HG03520 (cell line): ENCODE results near the gene UTS2R.

Experiments
- ATAC-seq: cut with Tn5 transposase; IDR thresholded peaks from one replicate; pipeline ENCODE4 v1.9.1; 2021; ENCODE audit warnings: mild to moderate bottlenecking, moderate library complexity; ENCODE audit not compliant: unreplicated experiment

UTS2R gene

GRCh38 chr17:82371333-82372248, at the start of gene UTS2R:
UTS2R (plus strand) TSS chr17:82371765; CDS start chr17:82374325, 2,560 bp downstream.
- no peak for ATAC-seq

GRCh38 chr17:82321947-82322466, 49.6 kb upstream of the UTS2R start:
- ATAC-seq: no peak

- ATAC-seq: no peak
Observed at GRCh38 chr17:82322526-82323453, 48.8 kb upstream of the UTS2R start.

GRCh38 chr17:82323514-82324234, 47.9 kb upstream of the UTS2R start:
- no peak for ATAC-seq

GRCh38 chr17:82324566-82325285, 46.8 kb upstream of the UTS2R start:
- ATAC-seq: no peak

- ATAC-seq: no peak
Observed at GRCh38 chr17:82325286-82326180, 46.0 kb upstream of the UTS2R start.

- ATAC-seq: no peak
Observed at GRCh38 chr17:82327289-82327688, 44.3 kb upstream of the UTS2R start.

GRCh38 chr17:82327757-82328140, 43.8 kb upstream of the UTS2R start:
- ATAC-seq: no peak

GRCh38 chr17:82328141-82328993, 43.2 kb upstream of the UTS2R start:
- no peak for ATAC-seq

- ATAC-seq: no peak
Observed at GRCh38 chr17:82328994-82329507, 42.5 kb upstream of the UTS2R start.

- no peak for ATAC-seq
Observed at GRCh38 chr17:82329683-82330321, 41.8 kb upstream of the UTS2R start.

- ATAC-seq: no peak
Observed at GRCh38 chr17:82330322-82331239, 41.0 kb upstream of the UTS2R start.

- no peak for ATAC-seq
Observed at GRCh38 chr17:82331345-82331939, 40.1 kb upstream of the UTS2R start.

GRCh38 chr17:82332669-82333278, 38.8 kb upstream of the UTS2R start:
- ATAC-seq: no peak
